Measurements from ENCODE around the gene KRTAP5-2. TPM values are rescaled to one million over a fixed set of nuclear protein-coding genes. Genes with fewer than 3 reads are reported as not detected.

Gene KRTAP5-2
- total RNA-seq, 1 donor from 2014 or later = not detected

DNA sequence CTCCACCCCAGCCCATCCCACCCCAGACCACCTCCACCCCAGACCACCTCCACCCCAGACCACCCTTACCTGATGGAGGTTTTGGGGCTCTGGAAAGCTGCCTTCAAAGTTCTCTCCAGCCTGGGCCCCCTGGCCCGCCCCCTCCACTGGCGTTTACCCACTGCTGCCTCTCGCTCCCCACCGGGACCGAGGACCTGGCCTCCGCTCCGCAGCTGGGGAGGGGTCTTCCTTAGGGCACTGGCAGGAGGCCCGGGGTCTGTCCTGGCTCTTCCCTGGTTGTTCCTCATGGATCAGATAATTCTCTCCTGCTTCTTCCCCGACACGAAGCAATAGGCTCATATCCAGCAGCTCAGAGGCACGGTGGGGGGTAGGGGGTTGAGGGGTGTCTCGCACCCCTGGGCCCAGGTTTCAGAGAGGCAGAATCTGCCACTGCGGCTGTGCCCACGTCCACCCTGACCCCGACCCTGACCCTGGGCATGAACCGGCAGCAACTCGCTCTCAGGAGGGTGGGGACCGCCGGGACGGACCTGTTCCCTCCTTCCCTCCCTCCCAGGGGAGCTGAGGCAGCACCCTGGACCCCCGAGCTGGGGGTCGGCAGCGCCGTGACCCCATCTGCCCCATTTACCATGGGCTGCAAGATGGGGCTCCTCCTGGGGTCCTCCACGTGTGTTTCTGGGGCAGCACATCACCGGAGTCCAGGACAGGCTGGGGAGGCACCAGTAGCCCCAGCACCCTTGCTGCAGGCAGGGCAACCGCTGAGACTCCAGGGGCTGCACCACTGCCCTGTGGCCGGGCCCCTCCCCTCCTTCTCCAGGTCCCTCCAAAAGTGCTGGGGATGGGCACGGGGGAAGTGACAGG, 44.4 kb upstream of the KRTAP5-2 start:
- peak in 1 of 2 donors; percentile 50 for DNase-seq (ENCODE audit: low spot score in 2 of 2)
- intact Hi-C loops (cut with DNase I) = no loop called here
- no peaks in the 10 kb centered on the region for H3K27me3 ChIP-seq

DNA sequence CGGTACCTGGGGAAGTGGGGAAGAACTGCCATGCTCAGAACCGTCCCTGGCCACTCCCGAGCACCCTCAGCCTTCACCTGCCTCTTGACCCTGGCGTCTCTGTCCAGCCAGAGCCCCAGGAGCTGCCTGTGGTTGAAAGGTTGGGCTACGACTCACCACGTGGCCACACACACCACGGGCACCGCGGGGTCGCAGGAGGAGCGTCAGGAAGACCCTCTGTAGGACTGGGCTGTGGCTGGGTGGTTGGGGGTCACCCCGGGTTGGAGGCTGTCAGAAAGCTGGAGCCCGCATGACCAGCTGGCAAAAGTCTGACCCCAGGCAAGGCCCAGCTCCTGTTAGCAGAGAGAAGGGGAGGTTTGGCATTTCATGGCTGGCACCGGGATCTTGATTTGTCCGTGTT, 43.0 kb upstream of the KRTAP5-2 start:
- Histone ChIP-seq H3K27ac (no peak overlapping the region), H3K27me3 (no peaks in the 10 kb centered on the region), H3K4me1 (no peaks in the 10 kb centered on the region), H3K9me3 (no peaks in the 10 kb centered on the region), H3K36me3 (no peaks in the 10 kb centered on the region), H3K4me3 (no peak overlapping the region)
- peak in 1 of 2 donors; percentile 52 for DNase-seq (ENCODE audit: low spot score in 2 of 2)
- intact Hi-C loops (cut with DNase I) = no loop called here
- TF ChIP-seq, protein P1, sequence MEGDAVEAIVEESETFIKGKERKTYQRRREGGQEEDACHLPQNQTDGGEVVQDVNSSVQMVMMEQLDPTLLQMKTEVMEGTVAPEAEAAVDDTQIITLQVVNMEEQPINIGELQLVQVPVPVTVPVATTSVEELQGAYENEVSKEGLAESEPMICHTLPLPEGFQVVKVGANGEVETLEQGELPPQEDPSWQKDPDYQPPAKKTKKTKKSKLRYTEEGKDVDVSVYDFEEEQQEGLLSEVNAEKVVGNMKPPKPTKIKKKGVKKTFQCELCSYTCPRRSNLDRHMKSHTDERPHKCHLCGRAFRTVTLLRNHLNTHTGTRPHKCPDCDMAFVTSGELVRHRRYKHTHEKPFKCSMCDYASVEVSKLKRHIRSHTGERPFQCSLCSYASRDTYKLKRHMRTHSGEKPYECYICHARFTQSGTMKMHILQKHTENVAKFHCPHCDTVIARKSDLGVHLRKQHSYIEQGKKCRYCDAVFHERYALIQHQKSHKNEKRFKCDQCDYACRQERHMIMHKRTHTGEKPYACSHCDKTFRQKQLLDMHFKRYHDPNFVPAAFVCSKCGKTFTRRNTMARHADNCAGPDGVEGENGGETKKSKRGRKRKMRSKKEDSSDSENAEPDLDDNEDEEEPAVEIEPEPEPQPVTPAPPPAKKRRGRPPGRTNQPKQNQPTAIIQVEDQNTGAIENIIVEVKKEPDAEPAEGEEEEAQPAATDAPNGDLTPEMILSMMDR (IDR thresholded peaks at IDR 0.05) = no peak

More for the DNA sequence above, 44.4 kb upstream of the KRTAP5-2 start:
- H3K27ac ChIP-seq = no peak overlapping the region
- H3K36me3 ChIP-seq = no peaks in the 10 kb centered on the region
- H3K9me3 ChIP-seq = no peaks in the 10 kb centered on the region
- TF ChIP-seq, protein P1 (IDR thresholded peaks at IDR 0.05) = no peak
- no peak overlapping the region for H3K4me3 ChIP-seq
- H3K4me1 ChIP-seq = no peaks in the 10 kb centered on the region

DNA sequence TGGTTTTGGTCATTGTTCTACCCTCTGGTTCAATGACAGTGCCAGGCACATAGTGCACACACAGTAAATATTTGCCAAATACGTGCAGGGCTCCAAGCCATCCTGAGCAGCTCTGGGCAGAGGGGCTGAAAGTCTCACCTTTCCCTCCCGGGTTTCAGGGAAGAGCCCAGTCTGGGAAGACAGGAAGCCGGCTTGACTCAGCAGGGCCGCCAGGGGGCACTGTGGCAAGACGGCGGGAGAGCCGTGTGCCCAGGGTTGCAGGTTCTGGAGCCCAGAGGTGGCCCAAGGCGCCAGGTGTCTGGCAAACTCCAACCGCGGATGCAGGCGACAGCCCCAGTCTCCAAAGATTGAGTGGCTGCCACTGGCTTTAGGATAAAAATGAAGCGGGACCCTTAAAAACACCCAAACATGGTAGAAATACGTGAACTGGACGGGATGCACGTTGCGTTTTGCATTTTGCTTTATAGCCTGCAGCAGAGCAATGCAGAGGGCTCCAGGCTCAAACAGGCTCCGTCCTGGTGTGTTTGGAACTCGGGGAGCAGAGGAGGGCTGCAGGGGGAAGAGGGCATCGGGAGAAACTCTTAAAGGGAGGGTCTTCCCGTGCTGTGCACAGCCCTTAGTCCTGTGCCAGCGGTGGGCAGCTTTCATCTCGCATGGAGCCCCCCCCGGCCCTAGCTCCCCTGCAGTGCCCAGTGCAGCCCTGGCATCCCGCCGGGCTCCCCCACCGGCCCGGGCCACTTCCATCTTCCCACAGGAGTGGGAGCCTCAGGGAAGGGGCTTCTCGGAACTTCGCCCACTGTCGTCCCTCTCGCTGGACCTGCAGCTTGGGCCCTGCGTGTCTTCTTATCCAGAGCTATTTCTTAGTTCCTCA, 42.2 kb upstream of the KRTAP5-2 start:
- Histone ChIP-seq H3K4me1 (no peaks in the 10 kb centered on the region), H3K27ac (no peak overlapping the region), H3K9me3 (no peaks in the 10 kb centered on the region), H3K27me3 (no peaks in the 10 kb centered on the region), H3K4me3 (no peak overlapping the region), H3K36me3 (no peaks in the 10 kb centered on the region)
- intact Hi-C loops (cut with DNase I) = no loop called here
- TF ChIP-seq, protein P1 (IDR thresholded peaks at IDR 0.05) = peak; percentile 29 to 76 (median 73)
- peak in 1 of 2 donors; percentile 34 for DNase-seq (ENCODE audit: low spot score in 2 of 2)

DNA sequence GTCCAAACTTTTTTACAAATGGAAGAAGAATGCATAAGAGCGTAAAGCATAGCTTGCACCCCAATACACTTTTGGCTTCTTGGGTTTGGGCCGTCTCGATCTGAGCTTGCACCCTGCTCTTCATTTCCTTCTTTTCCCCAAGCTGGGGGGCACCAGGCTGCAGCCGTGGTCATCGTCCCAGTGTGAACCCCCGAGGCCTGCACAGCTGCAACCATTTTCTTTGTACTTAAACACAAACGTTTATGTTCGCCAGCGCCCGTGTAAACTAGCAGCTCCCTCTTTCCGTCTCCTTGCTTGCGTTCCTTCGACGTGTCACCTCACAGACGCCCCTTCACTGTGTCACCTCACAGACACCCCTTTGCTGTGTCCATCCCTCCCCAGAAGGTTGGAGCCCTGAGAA, 41.6 kb upstream of the KRTAP5-2 start:
- peak in 1 of 2 donors; percentile 34 for DNase-seq (ENCODE audit: low spot score in 2 of 2)
- no peaks in the 10 kb centered on the region for H3K27me3 ChIP-seq

DNA sequence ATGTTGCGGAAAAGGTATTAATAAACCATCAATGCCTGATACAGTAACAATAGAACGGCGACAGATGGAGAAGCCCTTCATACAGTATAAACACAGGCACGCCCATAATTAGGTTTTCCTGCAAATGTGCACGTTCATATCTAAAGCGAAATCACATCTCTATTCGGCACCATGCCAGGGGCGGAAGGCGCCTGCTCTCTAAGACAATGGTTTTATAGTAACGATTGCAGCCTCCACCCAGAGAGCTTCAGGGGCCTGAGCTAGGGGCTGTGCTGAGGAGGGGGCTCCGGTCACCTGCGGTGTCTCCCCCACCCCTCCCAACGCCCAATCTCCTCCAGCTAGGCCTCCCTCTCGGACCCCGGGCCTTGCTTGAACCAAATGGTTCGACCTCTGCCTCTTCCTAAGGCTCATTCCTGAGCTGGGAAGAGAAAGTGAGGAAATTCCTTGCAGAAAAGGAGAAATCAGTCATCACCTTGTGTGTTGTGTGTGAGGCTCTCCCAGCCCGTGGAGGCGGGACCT, 41.1 kb upstream of the KRTAP5-2 start:
- intact Hi-C loops (cut with DNase I) = no loop called here
- no peaks in the 10 kb centered on the region for H3K4me1 ChIP-seq
- H3K9me3 ChIP-seq = no peaks in the 10 kb centered on the region
- TF ChIP-seq, protein P1 (IDR thresholded peaks at IDR 0.05) = no peak
- no peaks in the 10 kb centered on the region for H3K36me3 ChIP-seq
- no peak for DNase-seq (ENCODE audit: low spot score in 2 of 2)
- H3K27me3 ChIP-seq = no peaks in the 10 kb centered on the region
- H3K27ac ChIP-seq = no peak overlapping the region
- no peak overlapping the region for H3K4me3 ChIP-seq

More for the DNA sequence above, 41.6 kb upstream of the KRTAP5-2 start:
- Histone ChIP-seq H3K4me1 (no peaks in the 10 kb centered on the region), H3K36me3 (no peaks in the 10 kb centered on the region), H3K9me3 (no peaks in the 10 kb centered on the region), H3K4me3 (no peak overlapping the region), H3K27ac (no peak overlapping the region)
- intact Hi-C loops (cut with DNase I) = no loop called here
- TF ChIP-seq, protein P1 (IDR thresholded peaks at IDR 0.05) = no peak

Data from ascending aorta (tissue), 2 donors.